DMS53 treated with DMSO at 0.1 percent for 48 hours (cell line): Measurements from ENCODE around the gene LIPC.
A peak's percentile ranks its signal among the peaks of the same experiment; 100 is the strongest.

Experiments used
- DNase-seq: peaks from one replicate; lab custom pipeline; 2025; ENCODE audit not compliant: unreplicated experiment; lab: John Stamatoyannopoulos, UW

The LIPC gene

DNA sequence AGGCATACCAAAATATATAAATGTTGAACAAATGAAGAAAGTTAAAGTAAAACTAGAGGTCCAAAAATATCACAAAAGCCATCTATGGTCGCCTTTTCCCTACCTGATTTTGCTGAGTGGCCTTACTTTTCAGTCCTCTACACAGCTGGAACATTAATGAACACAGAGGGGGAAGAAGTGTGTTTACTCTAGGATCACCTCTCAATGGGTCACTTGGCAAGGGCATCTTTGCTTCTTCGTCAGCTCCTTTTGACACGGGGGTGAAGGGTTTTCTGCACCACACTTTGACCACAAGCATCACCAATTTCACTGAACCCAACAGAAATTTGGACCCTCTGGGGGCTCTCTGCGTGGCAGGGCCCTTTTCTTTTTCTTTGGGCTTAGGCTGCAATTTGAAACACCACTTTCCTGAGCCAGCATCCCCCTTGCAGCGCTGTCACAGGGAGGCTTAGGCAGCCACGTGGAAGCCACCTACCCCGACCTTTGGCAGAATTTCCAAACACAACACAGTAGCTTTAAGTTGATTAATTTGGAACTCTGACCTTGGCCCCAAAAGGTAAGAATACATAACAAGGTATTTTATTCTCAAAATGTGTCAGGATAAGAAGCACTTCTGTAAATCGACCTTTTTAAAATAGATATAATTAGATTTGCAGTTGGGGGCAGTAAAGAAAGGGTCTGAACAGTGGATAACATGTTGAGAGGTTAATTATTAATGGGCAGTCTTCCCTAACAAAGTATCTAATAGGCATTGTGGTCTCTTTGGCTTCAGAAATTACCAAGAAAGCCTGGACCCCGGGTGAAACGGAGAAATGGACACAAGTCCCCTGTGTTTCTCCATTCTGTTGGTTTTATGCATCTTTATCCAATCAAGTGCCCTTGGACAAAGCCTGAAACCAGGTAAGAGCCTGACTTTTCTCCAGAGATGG lies at the start of gene LIPC:
TSS of gene LIPC (plus strand) at position 771 of the 929 bp plus-strand sequence. CDS start at position 813, 42 bp downstream.
- peak; percentile 41 for DNase-seq

DNA sequence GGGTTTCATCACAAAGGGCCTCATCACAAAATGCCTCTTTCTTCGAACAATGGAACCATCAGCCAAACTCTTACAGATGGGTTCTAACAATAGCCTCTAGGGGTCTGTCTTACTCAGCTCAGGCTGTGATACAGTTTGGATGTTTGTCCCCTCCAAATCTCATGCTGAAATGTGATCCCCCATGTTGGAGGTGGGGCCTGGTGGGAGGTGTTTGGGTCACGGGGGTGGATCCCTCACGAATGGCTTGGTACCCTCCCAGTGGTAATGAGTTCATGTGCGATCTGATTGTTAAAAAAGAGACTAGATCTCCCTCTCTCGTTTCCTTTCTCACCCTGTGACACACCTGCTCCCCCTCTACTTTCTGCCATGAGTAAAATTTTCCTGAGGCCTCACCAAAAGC lies 47.9 kb upstream of the LIPC start:
- DNase-seq, result no peak

DNA sequence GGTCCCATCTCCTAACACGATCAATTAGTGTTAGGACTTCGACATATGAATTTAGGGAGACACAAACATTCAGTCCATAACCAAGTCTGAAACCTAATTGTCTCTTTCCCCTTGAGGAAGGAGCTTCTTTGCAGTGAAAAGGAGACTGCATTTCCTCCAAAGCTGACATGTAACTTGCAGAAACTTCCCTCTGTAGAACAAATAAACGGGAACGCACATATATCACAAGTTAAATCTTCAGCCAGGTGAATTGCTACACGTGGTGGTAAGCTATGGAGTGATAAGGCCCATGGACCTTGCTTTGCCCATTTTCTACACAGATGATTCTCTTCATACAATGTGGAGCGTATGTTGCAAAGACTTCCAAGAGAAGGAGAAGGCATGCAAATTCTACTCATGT lies 47.1 kb upstream of the LIPC start:
- no peak for DNase-seq

DNA sequence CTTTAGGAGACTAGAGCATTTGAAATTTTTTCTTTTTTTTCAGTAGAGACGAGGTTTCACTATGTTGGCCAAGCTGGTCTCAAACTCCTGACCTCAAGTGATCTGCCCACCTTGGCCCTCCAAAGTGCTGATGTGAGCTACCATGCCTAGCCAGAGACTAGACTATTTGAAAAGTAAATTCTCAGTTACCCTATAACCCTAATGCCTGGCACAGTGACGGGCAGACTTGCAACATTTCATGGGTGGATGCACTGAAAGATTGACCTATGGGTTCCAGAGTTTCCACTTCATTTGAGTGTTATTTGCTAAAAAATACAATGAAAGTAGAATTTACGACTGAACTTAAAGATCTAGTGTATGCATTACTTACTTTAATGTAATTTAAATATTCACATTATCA lies 45.7 kb upstream of the LIPC start:
- DNase-seq, result no peak

DNA sequence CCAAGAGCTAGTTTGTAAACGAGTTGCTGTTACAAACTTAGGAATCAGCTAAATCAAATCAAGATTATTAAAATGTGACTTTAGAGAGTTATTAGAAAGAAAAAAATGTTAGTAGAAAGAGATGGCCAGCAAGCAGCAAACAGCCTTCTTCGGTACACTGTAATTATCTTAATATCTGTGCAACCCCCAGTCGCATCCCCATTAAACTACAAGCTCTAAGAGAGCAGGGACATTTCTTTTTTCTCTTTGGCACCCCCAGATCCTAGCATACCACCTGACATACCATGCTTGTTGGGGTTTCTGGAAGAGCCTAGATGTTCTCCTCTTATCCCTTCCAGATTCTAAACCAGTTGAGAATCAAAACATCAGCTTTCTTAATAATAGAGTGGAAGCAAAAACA lies 45.1 kb upstream of the LIPC start:
- no peak for DNase-seq

DNA sequence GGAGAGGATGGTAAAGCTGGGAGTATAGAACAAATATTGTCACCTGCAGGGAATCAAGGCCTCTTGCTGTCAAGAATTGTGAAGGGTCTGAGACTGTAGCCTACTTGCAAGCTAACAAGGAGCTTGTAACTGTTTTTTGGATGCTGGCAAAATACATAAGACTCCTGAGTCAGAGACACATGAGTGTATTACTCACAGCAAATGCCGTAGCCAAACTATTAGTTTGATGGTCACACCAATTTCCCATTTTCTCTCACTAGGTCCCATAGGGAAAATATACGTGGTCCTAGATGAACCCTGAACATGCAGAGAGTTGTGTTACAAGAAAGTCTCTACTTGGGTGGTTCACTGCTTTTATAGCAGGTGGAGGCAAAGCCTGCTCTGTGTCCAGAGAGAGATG lies 44.7 kb upstream of the LIPC start:
- DNase-seq, result no peak

DNA sequence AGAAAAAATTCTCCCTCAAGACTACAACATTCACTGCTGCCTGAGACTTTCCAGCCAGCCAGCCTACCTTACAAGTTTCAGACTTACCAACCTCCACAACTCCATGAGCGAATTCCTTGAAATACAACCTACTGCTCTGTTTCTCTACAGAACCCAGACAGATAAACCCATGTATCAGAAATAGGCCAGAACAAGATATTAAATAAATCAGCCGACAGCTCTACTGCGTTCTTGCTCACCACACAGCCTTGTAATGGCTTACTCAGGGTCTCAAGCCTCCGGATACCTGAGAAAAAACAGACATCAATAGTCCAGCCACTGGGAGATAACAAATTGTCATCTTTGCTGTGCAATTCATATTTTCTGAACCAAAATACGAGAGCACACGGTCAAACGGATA lies 43.6 kb upstream of the LIPC start:
- no peak for DNase-seq

DNA sequence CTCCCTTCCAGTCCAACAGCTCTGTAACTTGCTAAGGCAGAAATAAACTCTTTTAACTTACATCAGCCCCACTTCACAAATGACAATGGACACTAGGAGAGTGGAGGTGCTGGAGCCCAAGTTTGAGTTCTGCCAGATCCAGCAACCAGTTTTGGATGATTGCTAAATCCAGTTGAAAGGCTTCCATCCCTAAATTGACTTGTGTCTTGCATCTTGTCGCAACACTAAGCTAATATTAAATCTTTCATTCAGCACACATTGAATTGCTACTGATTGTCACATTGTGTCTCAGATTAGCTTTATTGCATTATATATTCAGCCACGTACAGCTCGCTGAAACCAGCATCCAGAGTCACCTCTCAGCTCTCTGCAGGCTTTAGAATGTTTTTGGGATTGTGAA lies 41.7 kb upstream of the LIPC start:
- DNase-seq, result no peak

DNA sequence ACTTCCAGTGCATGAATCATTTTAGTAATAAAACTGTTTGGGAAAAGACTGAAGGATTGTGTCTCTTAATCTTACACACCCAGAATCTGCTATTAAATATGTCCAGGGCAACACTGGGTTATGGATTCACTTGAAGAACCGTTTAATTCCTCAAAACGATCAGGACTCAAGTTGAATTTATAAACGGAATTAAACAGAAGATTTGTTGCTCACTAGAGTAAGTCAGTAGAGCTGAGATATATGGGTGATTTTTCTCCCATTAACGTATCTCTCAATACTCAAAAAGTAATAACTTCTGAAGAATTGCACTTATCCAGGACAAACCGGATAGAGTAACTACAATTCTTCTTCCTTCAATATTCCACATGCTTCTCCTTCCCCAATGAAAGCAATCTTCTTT lies 41.1 kb upstream of the LIPC start:
- DNase-seq, result no peak

DNA sequence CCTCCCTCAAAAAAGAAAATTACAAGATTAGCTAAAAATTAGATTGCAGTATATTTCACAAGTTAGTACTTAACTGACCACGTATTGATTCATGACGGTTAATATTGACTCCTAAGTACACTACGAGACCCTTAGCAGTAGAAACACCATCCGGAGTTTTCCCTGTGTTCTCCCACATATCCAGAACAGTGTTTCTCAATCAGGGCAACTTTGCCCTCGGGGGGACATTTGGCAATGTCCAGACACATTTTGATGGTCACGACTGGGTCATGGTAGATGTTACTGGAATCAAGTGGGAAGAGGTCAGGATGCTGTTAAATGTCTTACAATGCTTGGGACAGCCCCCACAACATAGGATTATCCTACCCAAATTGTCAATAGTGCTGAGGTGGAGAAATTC lies 40.7 kb upstream of the LIPC start:
- no peak for DNase-seq

DNA sequence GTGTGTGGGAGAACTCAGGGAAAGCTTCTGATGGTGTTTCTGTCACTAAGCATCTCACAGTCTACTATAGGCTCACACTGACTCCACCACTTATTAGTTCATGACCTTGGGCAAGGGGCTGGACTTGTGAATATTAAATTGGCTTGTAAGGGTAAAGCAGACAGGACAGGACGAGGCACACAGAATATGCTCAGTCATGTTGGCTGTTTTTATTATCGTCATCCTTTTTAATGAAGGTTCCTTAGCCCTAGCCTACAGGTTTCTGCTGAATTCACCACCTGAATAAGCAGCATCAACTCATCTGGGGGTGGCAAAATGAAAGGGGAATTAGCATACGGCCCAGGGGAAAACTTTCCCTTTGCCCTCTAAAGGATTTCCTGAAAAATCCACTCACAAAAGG lies 39.6 kb upstream of the LIPC start:
- DNase-seq, result no peak

DNA sequence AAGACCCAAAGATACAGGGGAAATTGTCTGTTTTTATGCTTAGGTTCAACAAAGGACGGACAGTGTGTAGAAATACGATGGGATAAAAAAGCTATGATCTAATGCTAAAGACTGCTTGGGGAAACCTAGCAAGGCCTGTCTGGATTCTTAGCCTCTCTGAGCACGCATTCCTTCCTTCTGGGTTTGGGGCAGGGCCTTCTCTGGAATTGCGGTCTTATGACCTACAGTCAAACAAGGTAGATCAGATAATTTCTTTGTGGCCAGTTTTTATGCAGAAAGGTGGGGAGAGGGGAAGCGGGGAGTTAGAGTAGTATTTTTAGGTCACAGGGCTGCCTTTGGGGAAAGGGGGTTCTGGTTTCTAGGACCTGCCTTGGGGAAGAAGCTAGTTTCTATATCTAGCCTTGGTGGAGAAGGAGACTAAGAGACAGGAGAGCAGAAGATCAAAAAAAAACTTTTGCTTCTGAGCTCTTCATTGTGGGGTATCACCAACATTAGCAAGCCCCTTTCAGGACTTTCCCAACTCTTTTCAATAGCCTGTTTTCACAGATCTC lies 39.1 kb upstream of the LIPC start:
- DNase-seq, result no peak

DNA sequence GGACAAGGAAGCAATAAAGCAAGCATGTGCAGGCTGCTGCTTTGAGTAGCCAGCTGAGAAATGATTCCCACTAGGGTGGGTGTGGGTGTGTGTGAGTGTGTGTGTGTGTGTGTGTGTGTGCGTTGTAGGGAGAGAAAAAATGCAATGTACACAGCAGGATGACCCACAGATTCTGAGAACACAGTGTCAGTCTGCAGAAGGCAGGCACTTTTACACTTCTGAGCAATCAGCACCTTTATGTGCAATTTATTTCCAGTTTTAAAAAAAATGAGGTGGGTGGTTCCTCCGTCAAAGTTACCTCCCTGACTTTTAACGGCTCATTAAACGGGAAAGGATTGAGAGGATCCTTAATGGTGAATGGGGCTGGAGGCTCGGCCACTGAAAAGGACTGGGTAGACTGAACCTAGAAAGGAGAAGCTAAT lies 38.5 kb upstream of the LIPC start:
- DNase-seq, result no peak

DNA sequence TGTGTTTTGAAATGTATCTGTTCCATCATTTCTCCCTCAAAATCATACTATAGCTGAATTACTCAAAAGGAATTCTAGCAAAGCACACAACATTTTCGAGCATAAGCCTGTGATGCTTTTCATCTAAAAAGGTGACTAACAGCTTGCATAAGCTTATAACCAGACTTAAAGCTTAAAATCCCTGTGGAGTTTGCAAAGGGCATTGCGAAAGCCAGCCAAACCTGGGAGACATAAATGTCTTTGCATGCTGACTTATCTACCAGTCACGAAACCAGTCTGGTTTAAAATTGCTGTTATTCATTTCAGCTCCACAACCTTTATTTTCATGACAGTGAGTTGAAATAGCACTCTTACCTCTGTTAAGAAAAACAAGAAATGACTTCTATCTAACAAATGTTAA lies 35.6 kb upstream of the LIPC start:
- DNase-seq, result no peak

DNA sequence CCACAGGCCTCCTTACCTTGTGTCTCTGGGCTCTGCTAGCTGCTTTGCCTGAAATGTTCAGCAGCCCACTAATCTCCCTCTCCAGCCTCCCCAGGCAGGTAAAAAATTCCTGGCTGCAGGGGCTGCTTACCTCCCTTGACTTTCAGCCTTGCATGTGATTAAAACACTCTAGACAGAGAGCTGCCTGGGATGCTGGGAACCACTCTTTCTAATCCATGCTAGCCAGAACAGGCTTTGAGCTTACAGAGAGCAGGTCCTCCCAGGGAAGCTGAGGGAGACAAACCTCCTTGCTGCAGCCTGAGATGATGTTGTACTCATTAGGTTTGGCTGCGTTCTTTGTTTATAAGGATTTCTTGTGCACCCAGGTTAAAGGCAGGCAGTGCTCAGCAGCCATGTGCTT lies 33.7 kb upstream of the LIPC start:
- no peak for DNase-seq

DNA sequence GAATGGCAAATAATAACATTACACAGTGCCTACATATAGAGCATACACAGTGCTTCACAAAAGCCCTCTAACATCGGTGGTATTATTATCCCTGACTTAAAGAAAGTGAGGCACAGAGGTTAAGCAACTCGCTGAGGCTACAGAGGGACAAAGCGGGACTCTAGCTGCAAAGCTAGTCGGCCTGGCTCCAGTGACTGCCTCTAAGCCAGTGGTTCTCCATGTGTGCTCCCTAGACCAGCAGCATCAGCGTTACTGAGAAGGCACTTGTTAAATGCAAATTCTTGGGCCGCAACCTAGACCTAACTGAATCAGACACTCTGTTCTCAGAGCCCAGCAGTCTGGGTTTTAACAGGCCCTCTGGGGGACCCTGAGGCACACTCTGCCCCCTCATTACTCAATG lies 33.1 kb upstream of the LIPC start:
- DNase-seq, result no peak

DNA sequence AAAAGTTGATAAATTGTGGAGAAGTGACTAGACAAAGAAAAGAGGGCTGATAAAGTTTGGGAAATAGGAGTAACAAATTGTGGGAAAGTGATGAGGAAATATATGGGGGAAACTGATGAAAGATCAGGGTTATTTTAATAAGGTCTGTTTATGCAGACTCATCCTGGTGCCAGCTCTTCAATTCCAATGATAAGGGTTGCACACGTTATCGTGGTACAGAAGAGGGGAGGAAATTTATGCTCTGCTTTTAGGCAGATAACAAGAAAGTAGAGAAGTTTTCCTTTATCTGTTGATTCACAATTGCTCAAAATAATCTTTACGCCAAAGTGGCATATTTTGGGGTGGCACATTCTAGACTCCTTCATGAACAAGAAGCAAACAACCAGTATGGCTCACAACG lies 32.1 kb upstream of the LIPC start:
- DNase-seq, result no peak

DNA sequence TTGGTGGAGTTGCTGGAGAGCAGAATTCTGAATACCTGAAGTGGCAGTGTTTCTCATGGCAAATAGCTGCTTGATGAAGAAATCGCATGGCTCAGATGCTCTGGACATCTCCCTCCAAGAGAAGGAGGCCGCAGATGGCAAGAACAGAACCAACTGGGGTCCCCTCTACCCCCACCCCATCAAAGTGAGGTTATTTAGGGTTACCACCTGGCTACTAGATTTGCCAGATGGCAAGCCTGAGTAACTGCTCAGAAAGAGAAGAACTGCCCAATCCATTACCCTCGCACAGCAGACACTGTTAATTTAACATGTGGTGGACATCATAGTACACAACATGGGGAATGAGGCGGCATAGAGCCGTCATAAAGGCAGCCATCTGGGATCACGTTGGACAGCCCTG lies 30.5 kb upstream of the LIPC start:
- DNase-seq, result no peak

DNA sequence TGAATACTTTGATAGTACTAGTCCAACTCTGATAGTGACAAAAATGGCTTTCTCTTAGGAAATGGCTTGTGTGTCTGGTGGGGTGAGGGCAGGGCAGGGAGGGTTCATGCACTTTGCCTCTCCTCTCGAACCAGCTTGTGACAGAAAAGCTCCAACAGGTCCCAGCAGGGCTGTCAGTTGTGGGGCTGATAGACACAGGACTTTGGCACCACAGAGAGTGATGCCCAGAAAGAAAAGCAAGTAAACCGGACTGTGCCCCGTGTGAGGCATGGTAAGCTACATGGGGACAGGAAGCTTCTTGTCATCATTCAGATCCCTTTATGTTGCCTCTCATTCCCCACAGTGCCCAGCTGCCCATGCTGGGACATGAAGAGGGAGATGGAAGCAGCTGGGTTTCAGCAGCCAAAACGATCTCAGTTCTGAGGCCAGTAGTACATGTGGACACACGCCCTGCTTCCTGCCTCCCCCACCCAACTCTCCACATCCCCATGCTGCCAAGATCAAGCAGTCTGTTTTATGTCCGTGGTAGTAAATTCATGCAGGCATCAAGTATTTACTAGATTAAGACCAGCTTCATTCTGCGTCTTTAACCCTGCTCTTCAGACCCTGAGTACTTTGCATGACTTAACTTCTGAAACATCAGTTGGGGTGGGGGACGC lies 29.7 kb upstream of the LIPC start:
- DNase-seq, result no peak

DNA sequence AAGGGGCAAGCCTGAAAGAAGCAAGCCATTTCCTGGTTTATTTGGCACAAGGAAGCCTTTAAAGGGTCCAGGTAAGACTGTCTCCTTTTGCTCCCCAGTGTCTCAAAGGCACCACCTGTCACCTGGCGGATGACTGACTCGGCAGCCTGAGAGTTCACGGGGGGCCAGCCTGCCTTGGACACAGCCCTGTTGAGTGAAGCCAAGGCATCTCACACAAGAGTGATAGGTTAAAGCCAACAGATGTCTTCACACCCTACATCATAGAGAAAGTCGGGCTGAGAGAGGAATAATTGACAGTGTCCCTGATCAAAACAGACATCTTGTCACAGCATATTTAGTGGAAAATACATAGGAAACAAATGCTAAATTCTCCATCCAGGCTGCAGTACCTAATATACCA lies 28.2 kb upstream of the LIPC start:
- no peak for DNase-seq

DNA sequence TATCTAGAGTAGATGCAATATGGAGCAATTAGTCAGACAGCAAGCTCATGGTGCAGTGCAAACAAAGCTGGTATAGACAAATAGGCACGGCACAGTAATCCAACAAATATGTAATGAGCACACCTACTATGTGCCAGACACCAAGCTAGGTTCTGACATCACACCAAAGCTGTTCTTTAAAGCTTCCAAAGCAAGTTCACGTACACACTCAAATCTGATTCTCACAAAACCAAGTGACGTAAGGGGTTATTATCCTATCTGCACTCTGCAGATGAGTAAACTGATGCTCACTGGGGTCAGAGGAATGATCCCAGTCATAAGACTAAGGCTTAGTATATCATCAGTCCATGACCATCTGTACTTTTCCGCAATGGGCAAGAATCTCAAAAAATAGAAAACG lies 27.8 kb upstream of the LIPC start:
- no peak for DNase-seq

DNA sequence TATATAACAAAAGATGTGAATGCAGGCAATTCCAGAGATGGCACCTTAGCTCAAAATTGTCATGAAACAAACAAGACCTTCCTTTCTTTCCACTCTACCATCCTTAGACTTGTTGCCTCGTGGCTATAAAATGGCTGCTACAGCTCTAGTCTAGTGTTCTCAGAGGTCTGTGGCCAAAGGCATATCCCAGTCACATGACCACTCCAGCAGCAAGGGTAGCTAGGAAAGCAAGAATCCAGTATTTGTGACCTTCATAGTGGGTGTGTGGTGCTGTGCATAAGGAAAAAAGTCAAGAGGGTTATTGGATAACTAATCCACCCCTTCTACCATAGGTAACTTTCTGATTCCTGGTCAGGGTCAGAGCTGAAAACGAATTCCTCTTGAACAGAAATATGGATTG lies 27.1 kb upstream of the LIPC start:
- DNase-seq, result no peak
